SK-N-SH (cell line): Measurements from ENCODE around the gene YAP1. TPM values are rescaled to one million over a fixed set of nuclear protein-coding genes. Genes with fewer than 3 reads are reported as not detected.
A peak's percentile ranks its signal among the peaks of the same experiment; 100 is the strongest.

ENCODE experiments used
- CTCF ChIA-PET: fragments of 300-600, 350-600 bp; formaldehyde crosslinking; extraction: SDS; loops from one replicate; lab custom pipeline; 2021; lab: Yijun Ruan, JAX
- POLR2A ChIA-PET: fragments of 350-600 bp; sonication (Branson Sonifier 250); formaldehyde crosslinking; extraction: SDS; loops from one replicate; lab custom pipeline; 2020; ENCODE audit warnings: antibody characterized with exemption, inconsistent platforms; lab: Yijun Ruan, JAX
- DNase-seq: peaks from one replicate; pipeline ENCODE4 v3.0.0; 2012
- H2AFZ ChIP-seq: fragments of 200-600 bp; sonication (generic); 2 replicates; pipeline ENCODE4 v1.8.1; 2016; ENCODE audit warnings: antibody characterized with exemption, mild to moderate bottlenecking, low read depth
- H3F3A ChIP-seq: fragments of 200-600 bp; sonication (generic); replicated peaks from 2 replicates; pipeline ENCODE3; 2016; ENCODE audit warnings: antibody characterized with exemption, mild to moderate bottlenecking; ENCODE audit not compliant: insufficient read depth
- H3K27ac ChIP-seq, 2 experiments: fragments of 200-500 bp in 1 of 2; fragments of 200-600 bp in 1 of 2; sonication (Bioruptor generic) in 1 of 2; sonication (generic), shearing (Covaris generic) in 1 of 2; 2 replicates each; pipeline versions ENCODE4 v1.5.1 to v1.6.1; 2014 to 2016; ENCODE audit warnings: low read depth in 2 of 2, inconsistent platforms in 1 of 2, low read length in 1 of 2, mild to moderate bottlenecking in 1 of 2, mixed read lengths in 1 of 2
- H3K27me3 ChIP-seq: fragments of 200-600 bp; sonication (generic), shearing (Covaris generic); 2 replicates; pipeline ENCODE4 v1.6.1; 2016; ENCODE audit warnings: mixed run types; ENCODE audit not compliant: insufficient read depth
- H3K36me3 ChIP-seq, 2 experiments: fragments of 200-500 bp in 1 of 2; fragments of 200-600 bp in 1 of 2; sonication (Bioruptor generic) in 1 of 2; sonication (generic) in 1 of 2; replicated peaks in 1 of 2; 2 replicates each; pipeline versions ENCODE3 to v1.5.1; 2014 to 2016; ENCODE audit warnings: low read length in 1 of 2, mild to moderate bottlenecking in 1 of 2; ENCODE audit not compliant: insufficient read depth in 2 of 2, control insufficient read depth in 1 of 2
- H3K4me1 ChIP-seq, 2 experiments: fragments of 200-500 bp in 1 of 2; fragments of 200-600 bp in 1 of 2; sonication (Bioruptor generic) in 1 of 2; sonication (generic), shearing (Covaris generic) in 1 of 2; 2 replicates each; pipeline versions ENCODE4 v1.5.1 to v1.6.1; 2014 to 2016; ENCODE audit warnings: low read depth in 1 of 2, low read length in 1 of 2, mixed run types in 1 of 2; ENCODE audit not compliant: insufficient read depth in 2 of 2, control insufficient read depth in 1 of 2
- H3K4me2 ChIP-seq: fragments of 200-600 bp; sonication (generic), shearing (Covaris generic); 2 replicates; pipeline ENCODE4 v1.6.1; 2017; ENCODE audit warnings: mixed run types
- H3K4me3 ChIP-seq, 2 experiments: fragments of 200-500 bp in 1 of 2; fragments of 200-600 bp in 1 of 2; sonication (Bioruptor generic) in 1 of 2; sonication (generic), shearing (Covaris generic) in 1 of 2; 2 replicates each; pipeline versions ENCODE4 v1.5.1 to v1.8.1; 2014 to 2016; ENCODE audit warnings: low read depth in 2 of 2, inconsistent platforms in 1 of 2, low read length in 1 of 2, mild to moderate bottlenecking in 1 of 2, mixed read lengths in 1 of 2, moderate library complexity in 1 of 2
- H3K79me2 ChIP-seq: fragments of 200-600 bp; sonication (generic); 2 replicates; pipeline ENCODE4 v1.8.1; 2017; ENCODE audit warnings: mild to moderate bottlenecking; ENCODE audit not compliant: insufficient read depth
- H3K9ac ChIP-seq: fragments of 200-600 bp; sonication (generic); 2 replicates; pipeline ENCODE4 v1.6.1; 2017; ENCODE audit warnings: mixed run types
- H3K9me2 ChIP-seq: fragments of 200-600 bp; sonication (generic); 2 replicates; pipeline ENCODE4 v1.6.1; 2017; ENCODE audit warnings: mixed run types
- H3K9me3 ChIP-seq: fragments of 200-600 bp; sonication (generic); 2 replicates; pipeline ENCODE4 v1.6.1; 2017; ENCODE audit warnings: mixed run types, mild to moderate bottlenecking, moderate library complexity
- H4K20me1 ChIP-seq: fragments of 200-600 bp; sonication (generic); 2 replicates; pipeline ENCODE4 v1.6.1; 2017; ENCODE audit warnings: mild to moderate bottlenecking, mixed run types; ENCODE audit not compliant: insufficient read depth
- CHD2 ChIP-seq: fragments of 150-350 bp; IDR thresholded peaks from 2 replicates; pipeline ENCODE4 v1.6.1; 2018; ENCODE audit warnings: low read length; ENCODE audit not compliant: partially characterized antibody
- ELF1 ChIP-seq: IDR thresholded peaks from 2 replicates; pipeline ENCODE4 v1.4.0; 2012
- EP300 ChIP-seq, 2 experiments: IDR thresholded peaks; 2 replicates each; pipeline versions ENCODE4 v1.4.0 to v1.6.1; 2012; ENCODE audit warnings: borderline replicate concordance in 1 of 2, low read depth in 1 of 2, low read length in 1 of 2
- EZH2phosphoT487 ChIP-seq: fragments of 200-600 bp; sonication (generic); IDR thresholded peaks from 2 replicates; pipeline ENCODE4 v1.6.1; 2017; ENCODE audit warnings: low read depth, mixed run types, mild to moderate bottlenecking, antibody characterized with exemption, moderate library complexity, borderline replicate concordance
- FOSL2 ChIP-seq: IDR thresholded peaks from 2 replicates; pipeline ENCODE4 v1.4.0; 2012; ENCODE audit warnings: low read depth, mild to moderate bottlenecking, moderate library complexity, borderline replicate concordance
- FOXM1 ChIP-seq: IDR thresholded peaks from 2 replicates; pipeline ENCODE4 v1.4.0; 2012; ENCODE audit warnings: low read depth, mild to moderate bottlenecking
- GABPA ChIP-seq: IDR thresholded peaks from 2 replicates; pipeline ENCODE4 v1.4.0; 2012; ENCODE audit warnings: low read depth, mild to moderate bottlenecking
- GATA2 ChIP-seq: sonication (generic); formaldehyde crosslinking; IDR thresholded peaks from 2 replicates; pipeline ENCODE4 v1.5.0; 2020; ENCODE audit warnings: mild to moderate bottlenecking, missing genetic modification reagents
- JUND ChIP-seq: IDR thresholded peaks from 2 replicates; pipeline ENCODE4 v1.4.0; 2012
- MEF2A ChIP-seq: IDR thresholded peaks from 2 replicates; pipeline ENCODE4 v1.4.0; 2012; ENCODE audit warnings: low read depth, borderline replicate concordance
- NRF1 ChIP-seq: IDR thresholded peaks from 2 replicates; pipeline ENCODE4 v1.6.1; 2012; ENCODE audit warnings: low read depth, mild to moderate bottlenecking, low read length
- RAD21 ChIP-seq: IDR thresholded peaks from 2 replicates; pipeline ENCODE4 v1.6.1; 2012; ENCODE audit warnings: mild to moderate bottlenecking, low read length
- RFX5 ChIP-seq: IDR thresholded peaks from 2 replicates; pipeline ENCODE4 v1.6.1; 2012; ENCODE audit warnings: mild to moderate bottlenecking, improper control_type of control experiment, low read length
- RXRA ChIP-seq: IDR thresholded peaks from 2 replicates; pipeline ENCODE4 v1.4.0; 2012; ENCODE audit warnings: low read depth, mild to moderate bottlenecking, borderline replicate concordance
- SIN3A ChIP-seq: IDR thresholded peaks from 2 replicates; pipeline ENCODE4 v1.6.1; 2012; ENCODE audit warnings: low read depth, mild to moderate bottlenecking, low read length, moderate library complexity, borderline replicate concordance
- SMC3 ChIP-seq: IDR thresholded peaks from 2 replicates; pipeline ENCODE4 v1.6.1; 2012; ENCODE audit warnings: low read depth, low read length, improper control_type of control experiment
- TCF12 ChIP-seq: IDR thresholded peaks from 2 replicates; pipeline ENCODE4 v1.4.0; 2012
- USF1 ChIP-seq: IDR thresholded peaks from 2 replicates; pipeline ENCODE4 v1.4.0; 2012; ENCODE audit warnings: low read depth, borderline replicate concordance
- YY1 ChIP-seq: IDR thresholded peaks from 2 replicates; pipeline ENCODE4 v1.4.0; 2012; ENCODE audit warnings: low read depth, mild to moderate bottlenecking
- ZBTB33 ChIP-seq: IDR thresholded peaks from 2 replicates; pipeline ENCODE4 v1.4.0; 2012; ENCODE audit warnings: low read depth, borderline replicate concordance
- WGBS: methylation state at CpG from one replicate; pipeline ENCODE4 v1.1.6; 2017; ENCODE audit warnings: low lambda C conversion rate; 5-methylcytosine and 5-hydroxymethylcytosine counted together
- polyA plus RNA-seq, 3 experiments: library from polyadenylated mRNA; depleted of rRNA; stranded (reverse); fragments of >200 nt; gene quantifications; 2 replicates each; pipeline ENCODE4 v1.2.3, GENCODE V29; 2012
- TF ChIP-seq, protein P1 (sequence below): fragments of 200-600 bp; sonication (generic); IDR thresholded peaks from 2 replicates; pipeline ENCODE4 v1.6.1; 2017; ENCODE audit warnings: antibody characterized with exemption, mild to moderate bottlenecking, moderate library complexity
- TF ChIP-seq, protein P2 (sequence below): IDR thresholded peaks from 2 replicates; pipeline ENCODE4; 2012

Gene YAP1
- polyA plus RNA-seq, 1 of the 3 experiments (the other 2 are of a cell fraction), result 53.2 TPM

DNA sequence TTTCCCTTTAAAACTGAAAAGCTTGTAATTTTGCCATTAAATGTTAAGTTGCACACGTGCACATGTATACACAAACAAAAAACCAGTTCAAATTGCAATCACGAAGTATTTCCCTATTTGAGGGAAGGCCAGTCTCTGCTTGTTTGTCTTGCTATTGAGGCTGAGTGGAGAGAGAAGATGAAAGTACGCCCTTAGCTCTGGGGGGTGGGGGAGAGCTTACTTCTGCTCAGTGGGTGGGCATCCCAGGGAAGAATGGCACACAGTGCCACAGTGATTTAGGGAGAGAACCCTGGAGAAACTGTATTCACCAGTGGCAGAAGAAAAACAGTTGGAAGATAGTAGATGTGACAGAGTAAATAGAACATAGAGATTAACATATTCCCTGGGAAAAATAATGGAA, 8.7 kb downstream of the YAP1 start:
- no peak overlapping the region; the same call in 1 of the 2 replicates for H3K9ac ChIP-seq
- peaks cover 25% of the 10 kb centered on the region; the same call in 1 of the 2 replicates for H4K20me1 ChIP-seq
- ChIA-PET POLR2A (no interaction called here), CTCF (no interaction called here)
- H3K9me2 ChIP-seq, result no peaks in the 10 kb centered on the region
- no peak overlapping the region for H2AFZ ChIP-seq
- peak overlapping the region in 1 of 2 experiments; percentile 97; a peak in 1 of 4 replicates for H3K27ac ChIP-seq
- no peak overlapping the region; a peak in 1 of 4 replicates for H3K4me3 ChIP-seq
- H3K36me3 ChIP-seq, result peaks cover 5 to 49% of the 10 kb centered on the region in 2 experiments
- no peaks in the 10 kb centered on the region; the same call in 1 of the 2 replicates for H3K9me3 ChIP-seq
- WGBS, result 30% methylated on average over 3 of the region's 3 CpGs
- H3F3A ChIP-seq, result peaks cover 57% of the 10 kb centered on the region
- H3K79me2 ChIP-seq, result peaks cover 100% of the 10 kb centered on the region
- H3K4me1 ChIP-seq, result peaks cover 0 to 71% of the 10 kb centered on the region in 2 experiments; a peak in 3 of 4 replicates
- no peak for DNase-seq
- peak overlapping the region; percentile 38 for H3K4me2 ChIP-seq
- H3K27me3 ChIP-seq, result no peaks in the 10 kb centered on the region
- TF ChIP-seq EP300 (IDR thresholded peaks at IDR 0.05; ENCODE audit: borderline replicate concordance in 1 of 2, low read depth in 1 of 2, low read length in 1 of 2), result no peak
- TF ChIP-seq GABPA, result no peak
- no peak for TF ChIP-seq MEF2A
- TF ChIP-seq CHD2, result no peak
- TF ChIP-seq EZH2phosphoT487, result no peak
- no peak for TF ChIP-seq NRF1
- no peak for TF ChIP-seq RFX5
- TF ChIP-seq TCF12, result no peak
- TF ChIP-seq ELF1, result no peak
- no peak for TF ChIP-seq GATA2
- TF ChIP-seq JUND, result no peak
- TF ChIP-seq YY1, result no peak

GRCh38 chr11:102119997-102120396, 9.8 kb downstream of the YAP1 start:
- no peaks in the 10 kb centered on the region; the same call in 1 of the 2 replicates for H3K9me3 ChIP-seq
- peaks cover 53% of the 10 kb centered on the region for H3F3A ChIP-seq
- H3K4me2 ChIP-seq, result peak overlapping the region; percentile 38
- no peaks in the 10 kb centered on the region for H3K9me2 ChIP-seq
- H3K36me3 ChIP-seq, result peaks cover 3 to 53% of the 10 kb centered on the region in 2 experiments
- TF ChIP-seq EP300 (IDR thresholded peaks at IDR 0.05; ENCODE audit: borderline replicate concordance in 1 of 2, low read depth in 1 of 2, low read length in 1 of 2) (no peak), USF1 (no peak), SMC3 (no peak), FOSL2 (no peak), RXRA (no peak), ZBTB33 (no peak), TCF12 (no peak), SIN3A (no peak), RAD21 (no peak), FOXM1 (no peak), RFX5 (no peak)
- TF ChIP-seq, protein P1, sequence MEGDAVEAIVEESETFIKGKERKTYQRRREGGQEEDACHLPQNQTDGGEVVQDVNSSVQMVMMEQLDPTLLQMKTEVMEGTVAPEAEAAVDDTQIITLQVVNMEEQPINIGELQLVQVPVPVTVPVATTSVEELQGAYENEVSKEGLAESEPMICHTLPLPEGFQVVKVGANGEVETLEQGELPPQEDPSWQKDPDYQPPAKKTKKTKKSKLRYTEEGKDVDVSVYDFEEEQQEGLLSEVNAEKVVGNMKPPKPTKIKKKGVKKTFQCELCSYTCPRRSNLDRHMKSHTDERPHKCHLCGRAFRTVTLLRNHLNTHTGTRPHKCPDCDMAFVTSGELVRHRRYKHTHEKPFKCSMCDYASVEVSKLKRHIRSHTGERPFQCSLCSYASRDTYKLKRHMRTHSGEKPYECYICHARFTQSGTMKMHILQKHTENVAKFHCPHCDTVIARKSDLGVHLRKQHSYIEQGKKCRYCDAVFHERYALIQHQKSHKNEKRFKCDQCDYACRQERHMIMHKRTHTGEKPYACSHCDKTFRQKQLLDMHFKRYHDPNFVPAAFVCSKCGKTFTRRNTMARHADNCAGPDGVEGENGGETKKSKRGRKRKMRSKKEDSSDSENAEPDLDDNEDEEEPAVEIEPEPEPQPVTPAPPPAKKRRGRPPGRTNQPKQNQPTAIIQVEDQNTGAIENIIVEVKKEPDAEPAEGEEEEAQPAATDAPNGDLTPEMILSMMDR, result no peak
- TF ChIP-seq, protein P2, sequence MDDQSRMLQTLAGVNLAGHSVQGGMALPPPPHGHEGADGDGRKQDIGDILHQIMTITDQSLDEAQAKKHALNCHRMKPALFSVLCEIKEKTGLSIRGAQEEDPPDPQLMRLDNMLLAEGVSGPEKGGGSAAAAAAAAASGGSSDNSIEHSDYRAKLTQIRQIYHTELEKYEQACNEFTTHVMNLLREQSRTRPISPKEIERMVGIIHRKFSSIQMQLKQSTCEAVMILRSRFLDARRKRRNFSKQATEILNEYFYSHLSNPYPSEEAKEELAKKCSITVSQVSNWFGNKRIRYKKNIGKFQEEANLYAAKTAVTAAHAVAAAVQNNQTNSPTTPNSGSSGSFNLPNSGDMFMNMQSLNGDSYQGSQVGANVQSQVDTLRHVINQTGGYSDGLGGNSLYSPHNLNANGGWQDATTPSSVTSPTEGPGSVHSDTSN, result no peak
- H3K27ac ChIP-seq, result peak overlapping the region in 1 of 2 experiments; percentile 97; a peak in 2 of 4 replicates
- no peaks in the 10 kb centered on the region for H3K27me3 ChIP-seq
- H3K79me2 ChIP-seq, result peaks cover 100% of the 10 kb centered on the region
- peaks cover 25% of the 10 kb centered on the region; the same call in 1 of the 2 replicates for H4K20me1 ChIP-seq
- WGBS, result 15% methylated on average over 4 of the region's 4 CpGs
- H3K9ac ChIP-seq, result peak overlapping the region; percentile 22; the same call in 1 of the 2 replicates
- no peak for DNase-seq
- POLR2A ChIA-PET, result no interaction called here
- peak overlapping the region in 1 of 2 experiments; percentile 2; a peak in 1 of 4 replicates for H3K4me3 ChIP-seq
- H3K4me1 ChIP-seq, result peaks cover 0 to 62% of the 10 kb centered on the region in 2 experiments; a peak in 3 of 4 replicates
- CTCF ChIA-PET, result no interaction called here
- no peak overlapping the region for H2AFZ ChIP-seq
